NCI-H446 (cell line): ENCODE data around the gene SYNE4.

Experiments
- DNase-seq, 2 experiments: peaks; one replicate each; lab custom pipeline; 2025; lab: John Stamatoyannopoulos, UW

SYNE4 gene

GRCh38 chr19:35955881-35956634 is 52.6 kb downstream of the SYNE4 start:
- no peak for DNase-seq
